B cell (primary cell): ENCODE measurements around the gene FFAR4.

Source experiments
- EZH2 ChIP-seq: IDR thresholded peaks from 2 replicates; pipeline ENCODE4 v1.6.1; 2012; ENCODE audit warnings: borderline replicate concordance, low read depth, mild to moderate bottlenecking, moderate library complexity, low read length; ENCODE audit not compliant: insufficient read depth, poor library complexity, severe bottlenecking
- TF ChIP-seq, protein P1 (sequence below): fragments of 200-600 bp; IDR thresholded peaks from one replicate; pipeline ENCODE4 v1.8.0; 2022; ENCODE audit warnings: antibody characterized with exemption, mild to moderate bottlenecking

DNA sequence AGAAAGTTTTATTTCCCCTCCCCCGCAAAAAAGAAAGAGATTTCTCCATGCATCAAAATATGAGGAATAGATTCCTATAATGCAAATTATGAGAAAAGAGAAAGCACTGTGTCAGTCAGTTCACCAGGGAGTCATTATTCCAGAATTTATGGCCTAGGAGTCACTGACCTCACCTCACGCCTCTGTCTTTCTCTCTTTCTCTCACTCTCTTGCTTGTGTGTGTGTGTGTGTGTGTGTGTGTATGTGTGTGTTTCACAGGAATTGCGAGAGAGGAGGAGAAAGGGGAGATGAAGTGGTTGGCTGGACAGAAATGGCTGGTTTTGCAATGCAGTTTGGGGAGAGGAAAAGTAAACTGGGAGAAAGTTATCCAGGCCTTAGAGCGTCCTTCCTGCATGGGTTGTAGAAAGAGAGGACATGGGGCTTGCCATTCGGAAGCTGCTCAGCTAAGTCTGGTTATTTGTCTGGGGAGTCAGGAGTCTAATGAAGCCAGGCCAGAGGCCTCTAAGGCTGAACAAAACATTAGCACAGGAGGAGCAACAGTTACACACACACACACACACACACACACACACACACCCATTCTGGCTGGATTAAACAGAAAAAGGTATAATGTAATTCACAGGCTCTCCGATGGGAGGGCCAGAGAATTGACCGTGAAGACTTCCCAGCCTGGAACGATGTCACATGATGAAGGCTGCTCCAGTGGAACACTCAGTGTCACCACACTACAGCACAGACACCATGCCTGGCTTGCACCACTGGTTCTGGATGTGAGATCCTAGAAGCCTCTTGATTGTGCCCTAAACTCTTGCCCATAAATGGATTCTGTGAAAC is 12.8 kb upstream of the FFAR4 start:
- TF ChIP-seq, protein P1, sequence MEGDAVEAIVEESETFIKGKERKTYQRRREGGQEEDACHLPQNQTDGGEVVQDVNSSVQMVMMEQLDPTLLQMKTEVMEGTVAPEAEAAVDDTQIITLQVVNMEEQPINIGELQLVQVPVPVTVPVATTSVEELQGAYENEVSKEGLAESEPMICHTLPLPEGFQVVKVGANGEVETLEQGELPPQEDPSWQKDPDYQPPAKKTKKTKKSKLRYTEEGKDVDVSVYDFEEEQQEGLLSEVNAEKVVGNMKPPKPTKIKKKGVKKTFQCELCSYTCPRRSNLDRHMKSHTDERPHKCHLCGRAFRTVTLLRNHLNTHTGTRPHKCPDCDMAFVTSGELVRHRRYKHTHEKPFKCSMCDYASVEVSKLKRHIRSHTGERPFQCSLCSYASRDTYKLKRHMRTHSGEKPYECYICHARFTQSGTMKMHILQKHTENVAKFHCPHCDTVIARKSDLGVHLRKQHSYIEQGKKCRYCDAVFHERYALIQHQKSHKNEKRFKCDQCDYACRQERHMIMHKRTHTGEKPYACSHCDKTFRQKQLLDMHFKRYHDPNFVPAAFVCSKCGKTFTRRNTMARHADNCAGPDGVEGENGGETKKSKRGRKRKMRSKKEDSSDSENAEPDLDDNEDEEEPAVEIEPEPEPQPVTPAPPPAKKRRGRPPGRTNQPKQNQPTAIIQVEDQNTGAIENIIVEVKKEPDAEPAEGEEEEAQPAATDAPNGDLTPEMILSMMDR, result no peak
- no peak for TF ChIP-seq EZH2
